Erythroblast (primary cell): ENCODE measurements around the gene AFDN.

Experiments used
- GATA1 ChIP-seq: IDR thresholded peaks from 2 replicates; pipeline ENCODE4 v1.6.1; 2011; ENCODE audit warnings: low read depth, mild to moderate bottlenecking, control low read depth, low read length, moderate library complexity
- POLR2A ChIP-seq: IDR thresholded peaks from 2 replicates; pipeline ENCODE4 v1.6.1; 2011; ENCODE audit warnings: mild to moderate bottlenecking, low read length

DNA sequence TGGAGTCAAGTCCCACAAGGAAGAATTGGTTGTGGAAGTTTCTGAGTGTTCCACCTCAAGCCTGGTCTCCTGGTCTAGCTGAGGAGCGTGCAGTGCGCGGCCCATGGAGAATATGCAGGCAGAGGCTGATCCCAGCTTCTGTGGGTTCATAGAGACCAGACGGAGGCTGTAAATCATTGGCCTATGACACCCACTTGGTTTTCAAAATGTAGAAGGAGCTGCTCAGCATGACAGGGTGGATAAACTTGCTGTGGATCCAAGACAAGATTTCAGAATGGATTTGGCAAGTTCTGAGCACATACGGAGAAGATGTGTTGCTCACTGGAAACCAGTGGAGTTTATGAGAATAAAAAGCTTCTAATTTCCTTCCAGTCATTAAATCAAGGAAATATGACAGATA, 171.5 kb downstream of the AFDN start:
- TF ChIP-seq POLR2A (no peak), GATA1 (no peak)
